IPS DF 6.9 (cell line): ENCODE measurements around the gene AK5.

Source experiments
- DNase-seq: peaks from one replicate; pipeline ENCODE4 v3.0.0-alpha.2; 2013; ENCODE audit warnings: low read depth, low spot score
- H3K27ac ChIP-seq: one replicate; pipeline ENCODE4 v1.5.1; 2013; ENCODE audit warnings: low read length, control low read depth
- H3K27me3 ChIP-seq: 2 replicates; pipeline ENCODE4 v1.6.1; 2013; ENCODE audit warnings: mild to moderate bottlenecking, low read length; ENCODE audit not compliant: control insufficient read depth, insufficient read depth
- H3K36me3 ChIP-seq: 2 replicates; pipeline ENCODE4 v1.6.1; 2013; ENCODE audit warnings: low read length; ENCODE audit not compliant: control insufficient read depth, insufficient read depth
- H3K4me1 ChIP-seq: 2 replicates; pipeline ENCODE4 v1.6.1; 2013; ENCODE audit warnings: low read length; ENCODE audit not compliant: control insufficient read depth, insufficient read depth
- H3K4me3 ChIP-seq: 2 replicates; pipeline ENCODE4 v1.5.1; 2013; ENCODE audit warnings: mild to moderate bottlenecking, low read length
- H3K9me3 ChIP-seq: 2 replicates; pipeline ENCODE4 v1.6.1; 2013; ENCODE audit warnings: low read length, inconsistent platforms; ENCODE audit not compliant: control insufficient read depth, insufficient read depth
- WGBS: extraction: QIAGEN DNeasy Blood & Tissue Kit; methylation state at CpG from one replicate; pipeline ENCODE4 v1.1.7; 2013; ENCODE audit warnings: mixed read lengths, missing lambda C conversion rate; ENCODE audit not compliant: insufficient read length, insufficient coverage; 5-methylcytosine and 5-hydroxymethylcytosine counted together

The AK5 gene

DNA sequence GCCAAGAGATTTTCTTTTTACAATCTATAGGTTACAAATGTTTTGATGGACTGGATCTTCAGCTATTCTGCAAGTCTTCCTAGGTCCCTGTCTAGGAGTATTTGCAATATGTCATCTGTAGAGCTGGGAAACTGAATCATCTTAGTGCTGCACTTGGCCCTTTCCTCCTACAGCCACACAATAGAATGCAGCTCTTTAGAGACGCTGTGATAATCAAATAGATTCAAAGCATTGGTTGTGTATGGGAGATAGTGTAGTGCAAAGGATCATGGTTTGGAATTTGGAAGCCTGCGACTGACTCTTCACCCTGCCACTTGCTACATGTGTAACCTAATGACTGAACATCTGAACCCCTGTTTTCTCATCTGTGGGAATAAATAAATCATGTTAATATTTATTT is 93.7 kb downstream of the AK5 start:
- no peak overlapping the region for H3K4me3 ChIP-seq
- WGBS: no CpG with 5 or more reads among the region's 2 CpGs
- H3K9me3 ChIP-seq: no peaks in the 10 kb centered on the region

DNA sequence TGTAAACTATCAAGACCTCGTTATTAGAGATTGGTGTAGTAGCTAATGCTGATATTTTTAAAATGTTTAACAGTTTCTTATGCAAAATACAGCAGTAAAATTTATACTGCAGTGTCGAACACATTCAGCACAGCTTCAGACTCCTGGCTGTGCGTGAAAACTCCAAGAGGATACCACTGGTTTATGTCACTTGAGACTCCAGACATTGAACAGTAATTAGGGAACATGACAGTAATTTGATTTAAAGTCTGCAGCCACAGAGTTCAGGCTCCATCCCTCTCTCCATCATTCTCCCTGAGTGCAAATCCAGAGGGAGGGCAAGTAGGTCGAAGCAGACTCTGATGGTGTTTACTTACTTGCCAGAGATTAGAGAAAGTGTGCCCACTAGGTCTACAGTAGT is 94.2 kb downstream of the AK5 start:
- Histone ChIP-seq H3K9me3 (no peaks in the 10 kb centered on the region), H3K27me3 (no peaks in the 10 kb centered on the region), H3K4me3 (no peak overlapping the region), H3K36me3 (no peaks in the 10 kb centered on the region), H3K4me1 (no peaks in the 10 kb centered on the region), H3K27ac (no peak overlapping the region)
- WGBS: no CpG with 5 or more reads among the region's 4 CpGs
- DNase-seq: no peak

More for the DNA sequence above, 93.7 kb downstream of the AK5 start:
- Histone ChIP-seq H3K36me3 (no peaks in the 10 kb centered on the region), H3K27me3 (no peaks in the 10 kb centered on the region), H3K4me1 (no peaks in the 10 kb centered on the region), H3K27ac (no peak overlapping the region)
- DNase-seq: no peak

GRCh38 chr1:77378723-77379535 is 97.1 kb downstream of the AK5 start:
- Histone ChIP-seq H3K27ac (no peak overlapping the region), H3K4me1 (no peaks in the 10 kb centered on the region), H3K9me3 (no peaks in the 10 kb centered on the region), H3K27me3 (no peaks in the 10 kb centered on the region), H3K36me3 (no peaks in the 10 kb centered on the region), H3K4me3 (no peak overlapping the region)
- DNase-seq: no peak
- WGBS: no CpG with 5 or more reads among the region's 6 CpGs

- WGBS: no CpG with 5 or more reads among the region's 3 CpGs
- no peaks in the 10 kb centered on the region for H3K4me1 ChIP-seq
- no peaks in the 10 kb centered on the region for H3K9me3 ChIP-seq
- DNase-seq: no peak
- no peak overlapping the region for H3K4me3 ChIP-seq
- no peak overlapping the region for H3K27ac ChIP-seq
- no peaks in the 10 kb centered on the region for H3K36me3 ChIP-seq
- no peaks in the 10 kb centered on the region for H3K27me3 ChIP-seq
These were observed 100.5 kb downstream of the AK5 start for GRCh38 chr1:77382366-77382765.

GRCh38 chr1:77383236-77383635 is 101.4 kb downstream of the AK5 start:
- Histone ChIP-seq H3K36me3 (no peaks in the 10 kb centered on the region), H3K9me3 (no peaks in the 10 kb centered on the region), H3K4me1 (no peaks in the 10 kb centered on the region), H3K27me3 (no peaks in the 10 kb centered on the region), H3K4me3 (no peak overlapping the region), H3K27ac (no peak overlapping the region)
- no CpG with 5 or more reads among the region's 1 CpG for WGBS
- DNase-seq: no peak

DNA sequence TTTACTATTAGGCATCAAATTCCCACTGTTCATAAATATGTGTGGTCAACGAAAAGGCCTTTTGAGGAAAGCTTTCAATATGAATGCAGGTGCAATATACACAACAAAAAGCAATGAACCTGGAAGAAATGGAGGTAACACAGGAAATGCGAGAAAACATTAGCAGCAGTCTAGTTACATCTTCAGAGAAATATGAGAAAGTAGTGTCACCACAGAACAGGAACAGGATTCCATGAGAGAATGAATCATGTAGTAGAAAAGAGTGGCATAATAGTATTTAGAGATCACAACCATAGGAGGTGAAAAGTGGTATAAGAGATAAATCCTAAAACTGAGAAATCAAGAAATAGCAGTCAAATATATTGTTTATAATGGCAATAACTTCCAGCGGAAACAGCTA is 103.7 kb downstream of the AK5 start:
- DNase-seq: no peak
- Histone ChIP-seq H3K27me3 (no peaks in the 10 kb centered on the region), H3K27ac (no peak overlapping the region), H3K9me3 (no peaks in the 10 kb centered on the region), H3K4me3 (no peak overlapping the region), H3K36me3 (no peaks in the 10 kb centered on the region), H3K4me1 (no peaks in the 10 kb centered on the region)
- no CpG with 5 or more reads among the region's 3 CpGs for whole genome bisulfite sequencing

- Histone ChIP-seq H3K4me1 (no peaks in the 10 kb centered on the region), H3K9me3 (no peaks in the 10 kb centered on the region), H3K36me3 (no peaks in the 10 kb centered on the region), H3K27me3 (no peaks in the 10 kb centered on the region), H3K27ac (no peak overlapping the region), H3K4me3 (no peak overlapping the region)
- DNase-seq: no peak
These were observed 104.5 kb downstream of the AK5 start for GRCh38 chr1:77386276-77386675.

GRCh38 chr1:77387553-77387952 is 105.7 kb downstream of the AK5 start:
- no peaks in the 10 kb centered on the region for H3K36me3 ChIP-seq
- no peak for DNase-seq
- WGBS: no CpG with 5 or more reads among the region's 1 CpG

GRCh38 chr1:77388661-77389060 is 106.8 kb downstream of the AK5 start:
- Histone ChIP-seq H3K4me1 (no peaks in the 10 kb centered on the region), H3K27ac (no peak overlapping the region), H3K36me3 (no peaks in the 10 kb centered on the region), H3K9me3 (no peaks in the 10 kb centered on the region), H3K27me3 (no peaks in the 10 kb centered on the region), H3K4me3 (no peak overlapping the region)
- no CpG with 5 or more reads among the region's 3 CpGs for WGBS
- DNase-seq: no peak

More at GRCh38 chr1:77387553-77387952, 105.7 kb downstream of the AK5 start:
- H3K4me3 ChIP-seq: no peak overlapping the region
- H3K9me3 ChIP-seq: no peaks in the 10 kb centered on the region
- no peak overlapping the region for H3K27ac ChIP-seq
- H3K4me1 ChIP-seq: no peaks in the 10 kb centered on the region
- no peaks in the 10 kb centered on the region for H3K27me3 ChIP-seq

DNA sequence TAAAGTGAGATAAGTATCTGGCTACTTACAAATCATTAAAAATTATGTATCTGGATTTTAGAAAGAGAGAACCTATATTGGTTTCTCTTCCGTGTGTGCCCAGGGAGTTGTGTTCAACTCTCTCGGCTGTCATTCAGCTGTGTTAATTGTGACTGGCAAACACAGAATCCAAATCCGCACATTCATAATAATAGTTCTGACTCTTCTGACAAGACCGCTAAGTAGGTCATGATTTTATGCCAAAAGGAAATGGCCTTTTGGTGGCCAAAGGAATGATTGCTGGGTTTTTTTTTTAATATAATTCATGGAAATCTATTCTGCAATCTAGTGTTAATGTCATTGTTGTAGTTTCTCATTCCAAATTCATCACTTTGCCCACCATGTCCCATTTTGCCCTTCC is 110.7 kb downstream of the AK5 start:
- no peaks in the 10 kb centered on the region for H3K9me3 ChIP-seq
- no peak for DNase-seq
- no peaks in the 10 kb centered on the region for H3K27me3 ChIP-seq
- H3K36me3 ChIP-seq: no peaks in the 10 kb centered on the region
- no CpG with 5 or more reads among the region's 4 CpGs for WGBS
- no peak overlapping the region for H3K27ac ChIP-seq
- H3K4me3 ChIP-seq: no peak overlapping the region
- no peaks in the 10 kb centered on the region for H3K4me1 ChIP-seq

DNA sequence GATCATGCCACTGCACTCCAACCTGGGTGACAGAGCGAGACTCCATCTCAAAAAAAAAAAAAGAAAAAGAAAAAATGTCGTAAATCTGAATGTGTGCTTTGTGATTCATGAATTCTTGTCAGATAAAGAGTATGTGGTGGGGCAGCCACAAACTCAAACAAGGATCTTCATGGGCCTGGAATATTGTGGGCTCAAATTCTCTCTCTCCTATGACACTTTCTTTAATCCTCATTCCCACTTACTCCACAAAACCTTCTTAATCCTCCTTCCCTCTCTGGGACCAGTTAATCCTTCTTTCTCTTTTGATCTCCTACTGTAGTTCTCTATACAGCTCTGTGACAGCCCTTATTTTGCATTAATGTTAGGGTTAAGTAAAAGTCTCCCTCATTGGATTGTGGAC is 112.3 kb downstream of the AK5 start:
- H3K27ac ChIP-seq: no peak overlapping the region
- DNase-seq: no peak
- H3K27me3 ChIP-seq: no peaks in the 10 kb centered on the region
- no CpG with 5 or more reads among the region's 2 CpGs for WGBS
- H3K9me3 ChIP-seq: no peaks in the 10 kb centered on the region
- no peak overlapping the region for H3K4me3 ChIP-seq
- H3K4me1 ChIP-seq: no peaks in the 10 kb centered on the region
- no peaks in the 10 kb centered on the region for H3K36me3 ChIP-seq
